ENCODE measurements around the gene PUM1. TPM values are rescaled to one million over a fixed set of nuclear protein-coding genes. Genes with fewer than 3 reads are reported as not detected.
A peak's percentile ranks its signal among the peaks of the same experiment; 100 is the strongest.

The PUM1 gene
- total RNA-seq, 1 donor from 2014 or later = 188 TPM

DNA sequence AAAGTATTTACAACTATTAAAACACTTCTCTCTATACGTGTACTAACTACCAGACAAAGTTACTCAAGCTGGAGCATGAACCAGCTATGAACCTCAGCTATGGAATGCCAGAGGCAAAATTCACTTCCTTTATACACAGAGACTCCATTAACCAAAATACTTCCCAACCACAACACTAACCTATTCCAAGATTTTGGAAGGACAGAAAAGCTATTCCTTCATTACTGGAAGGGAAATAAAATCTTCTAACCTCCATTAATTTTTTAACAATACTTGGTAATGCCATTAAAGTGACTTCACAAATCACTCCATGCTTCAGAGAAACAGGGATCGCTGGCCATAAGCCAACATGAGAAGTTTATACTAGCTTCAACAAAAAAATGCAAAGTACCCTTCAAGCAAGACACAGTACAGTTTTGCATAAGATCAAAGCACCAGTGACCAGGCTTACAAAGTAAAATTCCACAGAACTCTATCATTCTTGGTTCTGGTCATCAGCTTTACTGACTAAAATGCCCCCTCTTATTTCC, 58.0 kb downstream of the PUM1 start:
- Mint-ChIP-seq H3K27ac (ENCODE audit: unreplicated experiment) (no peak overlapping the region), H3K9me3 (ENCODE audit: unreplicated experiment) (peaks cover 1% of the 10 kb centered on the region), H3K27me3 (ENCODE audit: unreplicated experiment) (peaks cover 3% of the 10 kb centered on the region), H3K36me3 (ENCODE audit: unreplicated experiment) (no peaks in the 10 kb centered on the region), H3K4me1 (ENCODE audit: low read depth, unreplicated experiment) (peaks cover 42% of the 10 kb centered on the region), H3K4me3 (ENCODE audit: unreplicated experiment) (no peak overlapping the region)
- TF ChIP-seq, protein P1, sequence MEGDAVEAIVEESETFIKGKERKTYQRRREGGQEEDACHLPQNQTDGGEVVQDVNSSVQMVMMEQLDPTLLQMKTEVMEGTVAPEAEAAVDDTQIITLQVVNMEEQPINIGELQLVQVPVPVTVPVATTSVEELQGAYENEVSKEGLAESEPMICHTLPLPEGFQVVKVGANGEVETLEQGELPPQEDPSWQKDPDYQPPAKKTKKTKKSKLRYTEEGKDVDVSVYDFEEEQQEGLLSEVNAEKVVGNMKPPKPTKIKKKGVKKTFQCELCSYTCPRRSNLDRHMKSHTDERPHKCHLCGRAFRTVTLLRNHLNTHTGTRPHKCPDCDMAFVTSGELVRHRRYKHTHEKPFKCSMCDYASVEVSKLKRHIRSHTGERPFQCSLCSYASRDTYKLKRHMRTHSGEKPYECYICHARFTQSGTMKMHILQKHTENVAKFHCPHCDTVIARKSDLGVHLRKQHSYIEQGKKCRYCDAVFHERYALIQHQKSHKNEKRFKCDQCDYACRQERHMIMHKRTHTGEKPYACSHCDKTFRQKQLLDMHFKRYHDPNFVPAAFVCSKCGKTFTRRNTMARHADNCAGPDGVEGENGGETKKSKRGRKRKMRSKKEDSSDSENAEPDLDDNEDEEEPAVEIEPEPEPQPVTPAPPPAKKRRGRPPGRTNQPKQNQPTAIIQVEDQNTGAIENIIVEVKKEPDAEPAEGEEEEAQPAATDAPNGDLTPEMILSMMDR (IDR thresholded peaks at IDR 0.05; ENCODE audit: partially characterized antibody, unreplicated experiment) = no peak
- no peak for DNase-seq

DNA sequence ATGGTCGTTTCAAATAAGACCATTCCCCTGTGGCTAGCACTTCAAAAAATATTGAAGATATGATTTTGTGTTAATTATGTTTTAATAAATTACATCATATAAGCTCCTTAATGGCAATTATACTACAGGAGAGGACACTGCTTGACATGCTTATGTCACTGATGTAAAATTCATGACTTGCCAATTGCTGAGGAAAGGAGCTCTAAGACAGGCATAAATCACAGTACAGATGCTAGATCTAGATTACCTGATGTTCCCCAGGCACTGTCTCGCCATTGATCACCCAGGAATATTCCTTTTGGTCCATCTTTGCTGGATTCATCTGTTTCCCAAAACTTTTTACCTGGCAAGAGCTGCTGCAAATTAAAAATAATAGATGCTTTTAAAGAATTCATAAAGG, 58.8 kb downstream of the PUM1 start:
- Mint-ChIP-seq H3K27ac (ENCODE audit: unreplicated experiment) (no peak overlapping the region), H3K9me3 (ENCODE audit: unreplicated experiment) (peaks cover 1% of the 10 kb centered on the region), H3K4me1 (ENCODE audit: low read depth, unreplicated experiment) (peaks cover 39% of the 10 kb centered on the region), H3K27me3 (ENCODE audit: unreplicated experiment) (peaks cover 2% of the 10 kb centered on the region), H3K4me3 (ENCODE audit: unreplicated experiment) (no peak overlapping the region), H3K36me3 (ENCODE audit: unreplicated experiment) (no peaks in the 10 kb centered on the region)
- no peak for DNase-seq
- TF ChIP-seq, protein P1 (IDR thresholded peaks at IDR 0.05; ENCODE audit: partially characterized antibody, unreplicated experiment) = no peak

DNA sequence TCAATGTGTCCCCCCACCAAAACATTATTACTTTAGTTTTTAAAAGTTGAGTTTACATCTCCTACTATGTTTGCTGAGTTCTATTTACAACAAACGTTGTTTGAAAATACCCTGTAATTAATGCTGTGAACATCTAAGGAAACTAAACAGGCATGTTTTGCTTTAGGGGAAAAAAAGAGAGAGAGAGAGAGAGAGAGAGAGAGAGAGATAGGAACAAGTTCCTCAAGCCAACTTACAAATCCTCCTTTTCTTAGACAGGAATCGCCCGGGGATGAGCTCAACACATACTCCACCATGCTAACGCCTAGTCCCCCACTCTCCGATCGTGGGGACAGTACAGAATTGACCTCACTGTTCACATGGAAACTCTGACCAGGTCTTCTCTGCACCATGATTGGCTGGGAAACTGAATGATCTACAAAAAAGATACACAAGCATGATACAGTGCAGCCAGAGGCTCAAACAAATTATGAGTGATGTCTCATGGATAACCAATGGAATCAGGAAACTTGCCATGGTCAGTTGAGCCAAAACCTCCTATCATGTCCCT, 59.8 kb downstream of the PUM1 start:
- Mint-ChIP-seq H3K36me3 (ENCODE audit: unreplicated experiment) (no peaks in the 10 kb centered on the region), H3K9me3 (ENCODE audit: unreplicated experiment) (peaks cover 1% of the 10 kb centered on the region), H3K4me1 (ENCODE audit: low read depth, unreplicated experiment) (peaks cover 39% of the 10 kb centered on the region), H3K27ac (ENCODE audit: unreplicated experiment) (no peak overlapping the region), H3K4me3 (ENCODE audit: unreplicated experiment) (no peak overlapping the region), H3K27me3 (ENCODE audit: unreplicated experiment) (peaks cover 2% of the 10 kb centered on the region)
- TF ChIP-seq, protein P1 (IDR thresholded peaks at IDR 0.05; ENCODE audit: partially characterized antibody, unreplicated experiment) = no peak
- no peak for DNase-seq

DNA sequence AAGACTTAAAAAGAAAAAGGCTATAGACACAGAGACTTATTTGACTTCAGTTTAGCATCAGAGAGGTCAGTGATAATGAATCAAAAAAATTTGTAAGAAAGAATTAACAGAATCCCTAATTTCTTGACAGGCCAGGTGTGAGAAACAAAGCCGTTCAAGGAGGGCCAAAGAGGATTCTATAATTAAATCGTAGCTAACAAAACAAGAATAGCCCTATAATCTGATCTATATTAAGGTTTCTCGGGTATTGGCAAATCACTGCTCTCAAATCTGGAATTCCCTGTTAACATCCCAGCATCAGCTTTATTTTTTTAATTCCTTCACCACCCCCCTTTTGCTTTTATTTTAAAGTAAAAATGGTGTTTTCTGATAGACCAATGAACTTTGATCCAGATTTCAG, 60.3 kb downstream of the PUM1 start:
- DNase-seq = no peak
- no peaks in the 10 kb centered on the region for H3K36me3 Mint-ChIP-seq (ENCODE audit: unreplicated experiment)
- peaks cover 35% of the 10 kb centered on the region for H3K4me1 Mint-ChIP-seq (ENCODE audit: low read depth, unreplicated experiment)
- H3K9me3 Mint-ChIP-seq (ENCODE audit: unreplicated experiment) = peaks cover 1% of the 10 kb centered on the region
- no peak overlapping the region for H3K4me3 Mint-ChIP-seq (ENCODE audit: unreplicated experiment)
- TF ChIP-seq, protein P1 (IDR thresholded peaks at IDR 0.05; ENCODE audit: partially characterized antibody, unreplicated experiment) = no peak
- H3K27ac Mint-ChIP-seq (ENCODE audit: unreplicated experiment) = no peak overlapping the region
- peaks cover 3% of the 10 kb centered on the region for H3K27me3 Mint-ChIP-seq (ENCODE audit: unreplicated experiment)

DNA sequence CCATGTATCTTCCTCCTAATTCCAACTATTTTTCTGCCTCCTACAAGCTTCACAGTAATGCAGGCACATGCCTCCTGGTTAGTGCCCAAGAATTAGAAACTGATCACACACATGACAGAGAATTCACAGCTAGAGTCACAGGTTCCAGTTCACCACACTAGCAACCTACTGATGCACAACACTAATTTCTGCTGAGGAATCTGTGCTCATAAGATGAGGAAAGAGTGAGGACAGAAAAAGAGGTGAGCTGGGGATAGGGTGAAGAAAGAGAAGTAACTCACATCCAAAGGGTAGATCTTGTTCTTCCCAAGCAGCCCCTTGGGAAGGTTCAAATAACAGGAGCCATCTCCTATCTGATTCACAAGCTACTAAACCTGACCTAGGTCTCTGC, 61.3 kb downstream of the PUM1 start:
- peaks cover 5% of the 10 kb centered on the region for H3K27me3 Mint-ChIP-seq (ENCODE audit: unreplicated experiment)
- peaks cover 36% of the 10 kb centered on the region for H3K4me1 Mint-ChIP-seq (ENCODE audit: low read depth, unreplicated experiment)
- H3K27ac Mint-ChIP-seq (ENCODE audit: unreplicated experiment) = peak overlapping the region; percentile 19
- no peaks in the 10 kb centered on the region for H3K9me3 Mint-ChIP-seq (ENCODE audit: unreplicated experiment)
- no peak for DNase-seq
- peak overlapping the region; percentile 5 for H3K4me3 Mint-ChIP-seq (ENCODE audit: unreplicated experiment)
- TF ChIP-seq, protein P1 (IDR thresholded peaks at IDR 0.05; ENCODE audit: partially characterized antibody, unreplicated experiment) = no peak
- no peaks in the 10 kb centered on the region for H3K36me3 Mint-ChIP-seq (ENCODE audit: unreplicated experiment)
